HG03575 (cell line): ENCODE measurements around the gene MACROD2.
"Not testable (repeated sequence)": the region's sequence is repeated elsewhere in the genome, so short reads cannot be mapped to it uniquely, and the experiment has no call there.

ENCODE experiments used
- ATAC-seq: cut with Tn5 transposase; IDR thresholded peaks from one replicate; pipeline ENCODE4 v1.9.1; 2021; ENCODE audit not compliant: unreplicated experiment, insufficient number of reproducible peaks, low FRiP score; ENCODE audit errors: extremely low read depth

Gene MACROD2

DNA sequence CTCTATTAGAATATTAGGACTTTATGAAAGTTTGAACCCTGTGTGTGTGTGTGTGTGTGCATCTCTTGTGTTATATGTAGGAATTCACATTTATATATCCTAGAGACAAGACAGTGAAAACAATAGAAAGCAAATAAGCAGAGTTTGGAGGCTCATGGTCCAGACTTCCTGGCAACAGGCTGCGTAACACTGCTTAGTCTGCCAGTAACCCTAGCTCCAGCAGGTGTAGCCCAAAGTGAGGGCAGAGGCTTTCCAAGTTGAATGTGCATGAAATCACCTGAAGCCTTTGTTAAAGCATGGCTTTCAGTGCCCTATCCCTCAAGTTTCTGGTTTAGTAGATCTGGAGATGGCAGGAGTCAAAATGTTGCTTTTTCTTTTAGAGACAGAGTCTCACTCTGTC lies 2008.0 kb downstream of the MACROD2 start:
- ATAC-seq = no peak

DNA sequence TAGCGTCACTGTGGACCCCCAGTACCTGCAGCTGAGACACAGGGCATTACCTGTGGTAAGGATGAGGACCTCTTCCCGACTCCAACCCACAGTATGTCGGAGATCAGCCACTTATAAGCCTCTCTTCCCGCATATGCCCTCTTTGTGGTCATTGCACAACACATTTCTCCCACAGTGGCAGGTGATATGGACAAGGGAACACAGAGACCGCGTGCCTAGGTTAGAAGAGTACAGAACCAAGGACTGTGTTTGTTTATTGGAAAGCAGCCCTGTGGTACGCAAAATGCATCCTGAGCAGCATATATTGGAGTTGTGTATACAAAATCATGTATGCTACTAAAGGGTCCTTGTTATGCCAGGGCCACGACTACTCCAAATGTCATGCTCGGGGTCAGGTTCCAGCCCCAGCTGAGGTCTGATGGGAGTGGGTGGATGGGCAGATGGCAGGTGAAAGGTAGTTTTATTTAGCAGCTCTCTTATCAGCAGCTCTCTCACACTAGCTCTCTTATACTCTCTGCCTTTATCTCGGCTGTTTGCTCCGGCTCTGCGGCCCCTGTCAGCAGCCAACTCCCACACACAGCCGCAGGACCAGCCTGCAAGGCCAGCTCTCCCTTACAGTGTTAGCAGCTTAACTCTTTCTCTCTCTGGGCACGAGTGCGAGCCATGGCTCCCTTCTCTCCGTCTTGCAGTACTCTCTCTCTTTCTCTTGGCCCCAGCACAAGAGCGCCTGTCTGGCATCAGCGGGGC lies 2009.0 kb downstream of the MACROD2 start:
- ATAC-seq = no peak

DNA sequence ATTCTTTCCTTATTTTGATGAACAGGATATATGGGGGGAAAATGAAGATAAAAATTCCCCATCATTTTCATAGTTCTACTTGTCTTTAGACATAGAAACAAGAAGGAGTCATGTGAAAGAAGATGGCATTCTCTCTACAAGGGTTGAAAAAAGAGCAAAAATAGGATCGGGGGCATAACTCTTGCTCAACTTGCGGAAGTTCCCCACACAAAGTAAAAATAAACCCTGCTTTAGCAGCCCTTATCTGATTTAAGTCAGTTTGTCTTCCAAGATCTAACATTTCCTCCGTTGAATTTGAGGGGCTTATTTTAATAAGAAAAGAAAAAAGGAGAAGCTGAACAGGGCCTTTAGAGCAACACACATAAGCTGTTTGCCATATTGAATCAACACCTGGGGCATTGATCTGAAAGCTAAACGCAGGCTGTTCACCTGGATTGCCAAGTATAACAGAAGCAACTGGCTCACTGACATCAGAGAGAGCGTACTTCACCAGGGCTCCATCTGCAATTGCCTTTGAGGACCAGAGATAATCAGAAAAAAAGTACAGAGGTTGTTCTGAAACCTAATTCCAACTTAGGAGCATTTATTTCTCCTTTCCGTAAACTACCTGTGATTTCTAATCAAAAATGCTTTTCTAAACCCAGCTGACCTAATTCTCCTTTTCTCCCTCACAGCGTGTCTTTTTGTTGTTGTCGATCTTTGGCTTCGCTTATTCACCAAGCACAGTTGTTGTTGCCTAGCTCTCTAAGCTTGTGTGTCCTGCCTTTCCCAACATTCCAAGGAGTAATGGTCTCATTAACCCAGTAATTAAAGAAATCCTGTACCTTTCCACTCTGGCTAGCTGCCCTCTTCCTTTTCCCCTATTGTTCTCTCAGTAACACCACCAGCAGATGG lies 2010.0 kb downstream of the MACROD2 start:
- no peak for ATAC-seq

- ATAC-seq = no peak
Observed at GRCh38 chr20:16005915-16006493, 2010.7 kb downstream of the MACROD2 start.

DNA sequence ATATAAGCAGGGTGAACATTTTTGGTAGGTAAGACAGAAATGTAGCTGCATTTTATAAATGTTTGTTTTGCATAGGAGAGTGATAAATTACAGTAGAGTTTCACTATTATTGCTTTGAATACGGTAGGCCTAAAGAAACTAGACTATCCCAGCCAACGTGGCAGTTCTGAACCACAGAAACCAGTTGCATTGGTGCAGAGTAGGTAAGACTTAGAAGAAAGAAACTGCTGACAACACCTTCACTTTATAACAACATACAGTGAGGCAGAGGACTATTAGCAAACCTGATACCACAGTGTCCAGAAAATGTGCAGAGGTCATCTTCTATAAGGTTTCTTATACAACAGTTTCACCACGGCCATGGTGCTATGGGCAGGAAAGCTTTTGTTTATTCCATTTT lies 2011.8 kb downstream of the MACROD2 start:
- ATAC-seq = peak; percentile 91

DNA sequence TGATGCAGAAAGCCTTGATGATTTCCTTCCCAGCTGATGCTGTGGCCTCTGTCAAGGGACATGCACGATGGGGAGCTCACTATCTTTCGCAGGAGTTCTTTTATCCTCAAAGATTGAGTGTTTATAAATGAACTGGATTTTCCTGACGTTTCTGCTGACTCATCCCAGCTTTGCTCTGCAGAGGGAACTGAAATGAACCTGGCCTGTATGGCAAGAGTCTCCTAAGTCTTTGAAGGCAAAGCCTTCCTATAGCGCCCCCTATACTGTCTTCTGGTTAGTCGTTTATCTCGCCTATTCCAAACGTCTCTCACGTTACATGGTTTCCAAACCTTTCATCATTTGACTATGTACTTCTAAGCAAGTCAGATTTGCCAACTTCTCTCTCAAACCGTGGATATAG lies 2012.6 kb downstream of the MACROD2 start:
- no peak for ATAC-seq

DNA sequence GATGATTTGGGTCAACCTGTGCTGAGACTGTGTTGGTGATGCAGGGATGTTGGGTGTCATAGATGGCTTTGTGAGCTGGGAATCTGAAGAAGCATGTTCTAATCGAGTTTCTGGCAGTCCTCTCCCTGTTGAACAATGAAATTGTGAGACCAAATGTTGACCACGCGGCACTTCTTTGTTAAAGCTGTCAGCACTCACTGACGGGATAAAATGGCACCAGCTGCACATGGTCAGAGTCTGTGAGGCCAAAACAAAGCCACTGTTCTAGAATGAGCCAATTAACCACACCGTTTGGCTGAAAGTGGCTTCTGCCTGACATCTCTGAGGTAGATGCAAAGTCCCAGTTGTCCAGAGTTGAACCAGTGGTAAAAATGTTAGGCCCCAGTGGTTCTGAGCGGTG lies 2015.7 kb downstream of the MACROD2 start:
- no peak for ATAC-seq

DNA sequence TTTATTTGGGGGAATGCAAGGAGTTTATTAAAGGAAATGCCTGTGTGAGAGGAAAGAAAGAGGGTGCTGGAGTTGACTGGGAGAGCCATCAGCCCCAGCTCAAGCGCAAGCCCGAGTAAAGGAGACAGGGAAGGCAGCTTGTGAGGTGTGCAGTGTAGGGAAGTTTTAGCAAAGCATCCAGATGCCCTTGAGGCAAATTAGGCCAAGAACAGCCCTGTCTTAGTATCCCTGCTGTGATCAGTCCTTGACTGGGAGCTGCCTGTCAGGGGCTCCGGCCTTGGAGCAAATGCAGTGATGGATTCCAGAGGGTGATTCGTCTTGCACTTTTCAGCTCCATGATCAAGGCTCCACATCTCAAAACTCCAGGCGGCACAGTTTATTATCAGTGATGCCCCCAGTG lies 2016.2 kb downstream of the MACROD2 start:
- no peak for ATAC-seq

GRCh38 chr20:16012934-16013333 lies 2017.6 kb downstream of the MACROD2 start:
- not testable (repeated sequence) for ATAC-seq

DNA sequence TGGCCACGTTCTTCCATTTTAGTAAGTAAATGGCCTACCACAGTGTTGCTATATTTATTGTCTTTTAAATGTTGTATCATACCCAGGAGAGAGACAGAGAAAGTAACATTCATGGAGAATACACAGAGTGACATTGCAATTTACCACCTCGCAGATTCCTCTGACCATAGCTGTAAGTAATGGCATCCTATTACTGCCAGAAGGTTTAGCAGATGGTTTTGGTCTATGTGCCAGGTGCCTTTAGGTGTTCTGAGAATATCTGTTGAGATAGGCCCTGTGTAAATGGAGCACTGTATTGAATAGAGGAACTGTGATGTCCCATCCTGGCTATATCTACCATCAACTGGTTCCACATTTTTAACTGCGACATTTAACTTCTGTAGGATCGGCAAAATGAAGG lies 2018.3 kb downstream of the MACROD2 start:
- no peak for ATAC-seq

DNA sequence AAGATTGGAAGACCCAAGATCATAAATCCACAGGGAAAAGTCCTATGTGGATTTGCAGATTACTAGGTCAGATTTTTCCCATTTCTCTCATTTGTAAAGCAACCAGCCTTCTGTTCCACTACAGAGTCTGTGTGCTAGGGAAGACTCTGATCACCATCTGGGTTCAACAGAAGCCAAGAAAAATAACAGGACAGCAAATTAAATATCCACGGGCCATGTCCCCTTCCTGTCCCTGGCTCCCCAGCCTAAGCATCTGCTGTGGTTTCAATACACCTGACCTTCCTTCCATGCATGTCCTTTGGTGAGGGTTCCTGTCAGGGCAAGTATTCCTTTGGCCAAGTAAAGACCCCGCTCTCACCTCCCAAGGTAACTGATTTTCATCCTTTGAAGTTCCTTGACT lies 2019.1 kb downstream of the MACROD2 start:
- no peak for ATAC-seq

DNA sequence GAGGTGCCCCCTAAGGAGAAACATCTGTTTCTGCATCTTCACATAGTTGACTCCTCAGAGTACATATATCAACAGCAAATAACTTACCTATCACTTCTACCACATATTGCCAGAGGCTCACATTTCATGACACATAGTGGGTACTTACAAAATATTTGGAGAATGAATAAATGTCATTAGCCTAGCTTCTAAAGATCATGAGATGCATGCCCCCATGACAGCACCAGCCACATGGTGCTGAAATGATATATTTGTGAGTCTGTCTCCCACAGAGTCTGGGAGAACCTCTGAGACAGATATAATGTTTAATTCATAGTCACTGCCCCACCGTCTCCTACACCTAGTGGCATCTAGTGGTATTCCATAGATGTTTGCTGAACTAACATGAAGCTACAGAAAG lies 2022.3 kb downstream of the MACROD2 start:
- no peak for ATAC-seq

DNA sequence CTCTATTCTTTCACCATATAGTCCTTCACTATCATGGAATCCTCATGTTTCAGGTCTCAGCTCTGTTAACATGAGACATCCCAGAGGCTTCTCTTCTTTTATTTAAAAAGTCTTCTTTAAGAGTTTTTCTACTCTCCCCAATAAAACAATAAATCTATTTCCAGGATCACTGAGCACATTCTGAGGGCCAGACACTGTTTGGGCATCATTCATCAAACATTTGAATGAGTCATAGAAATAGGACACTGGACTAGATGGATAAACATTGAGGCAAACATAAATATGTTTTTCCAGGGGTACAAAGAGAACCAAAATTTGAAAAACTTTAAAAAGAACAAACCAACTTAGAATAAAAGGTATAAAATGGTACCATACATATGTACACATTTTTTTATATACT lies 2023.6 kb downstream of the MACROD2 start:
- ATAC-seq = no peak

- no peak for ATAC-seq
Observed at GRCh38 chr20:16020971-16021370, 2025.7 kb downstream of the MACROD2 start.

- ATAC-seq = no peak
Observed at GRCh38 chr20:16025084-16025483, 2029.8 kb downstream of the MACROD2 start.

DNA sequence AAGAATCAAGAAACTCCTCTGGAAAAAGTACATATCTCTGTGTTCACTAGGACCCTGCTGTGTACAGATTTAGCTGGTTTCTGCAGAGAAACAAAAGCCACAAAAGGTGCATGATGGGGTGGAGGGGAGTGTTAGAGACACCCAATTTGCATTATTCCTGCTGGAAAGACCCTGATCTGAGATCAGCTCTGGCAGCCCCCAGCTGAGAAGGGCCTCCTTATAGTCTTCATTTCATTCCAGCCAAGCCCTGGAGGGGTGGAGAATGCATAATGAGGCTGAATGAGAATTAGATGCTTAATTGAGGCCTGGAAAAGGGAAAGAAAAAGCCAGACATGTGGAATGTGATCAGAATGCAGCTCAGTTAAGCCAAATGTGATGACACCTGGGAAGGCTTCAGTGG lies 2032.4 kb downstream of the MACROD2 start:
- ATAC-seq = no peak

GRCh38 chr20:16028923-16029322 lies 2033.6 kb downstream of the MACROD2 start:
- ATAC-seq = no peak

DNA sequence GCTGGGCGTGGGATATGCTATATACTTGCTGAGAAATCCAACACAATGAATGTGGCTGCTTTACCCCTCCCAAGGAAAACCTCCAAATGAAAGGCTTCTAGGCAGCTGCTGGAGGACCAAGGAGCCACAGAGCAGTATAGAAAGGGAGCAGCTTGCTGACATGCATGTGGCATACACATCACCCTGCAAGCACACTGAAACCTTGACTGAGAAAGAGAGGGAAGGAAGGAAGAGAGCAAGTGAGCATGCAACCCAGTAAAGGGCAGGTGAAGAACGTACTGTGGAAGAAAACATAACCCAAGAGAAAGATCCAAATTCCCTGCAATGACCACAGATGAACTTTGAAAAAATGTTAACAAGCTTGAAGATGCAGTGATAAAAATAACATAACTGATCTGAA lies 2034.9 kb downstream of the MACROD2 start:
- ATAC-seq = no peak

DNA sequence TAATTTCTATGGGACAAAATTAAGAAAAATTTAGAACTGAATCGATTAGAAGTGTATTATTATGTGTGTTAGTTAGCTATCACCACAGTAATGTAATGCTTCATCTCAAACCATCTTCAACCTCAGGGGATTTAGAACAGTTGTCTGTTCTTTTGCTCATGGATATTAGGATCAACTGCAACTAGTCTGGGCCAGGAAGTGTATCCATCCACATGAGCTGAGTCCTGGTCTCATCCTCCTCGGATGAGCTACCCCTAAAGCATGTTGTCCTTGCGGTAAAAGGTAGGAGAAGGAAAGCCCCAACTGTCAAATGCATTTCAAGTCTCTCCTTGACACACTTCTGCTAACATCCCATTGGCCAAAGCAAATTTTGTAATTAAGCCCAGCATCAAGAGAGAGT lies 2040.3 kb downstream of the MACROD2 start:
- ATAC-seq = no peak

- no peak for ATAC-seq
Observed at GRCh38 chr20:16036331-16036730, 2041.0 kb downstream of the MACROD2 start.
